ENCODE data around the gene HMOX1.
"Not testable (repeated sequence)": the region's sequence is repeated elsewhere in the genome, so short reads cannot be mapped to it uniquely, and the experiment has no call there.

The HMOX1 gene

DNA sequence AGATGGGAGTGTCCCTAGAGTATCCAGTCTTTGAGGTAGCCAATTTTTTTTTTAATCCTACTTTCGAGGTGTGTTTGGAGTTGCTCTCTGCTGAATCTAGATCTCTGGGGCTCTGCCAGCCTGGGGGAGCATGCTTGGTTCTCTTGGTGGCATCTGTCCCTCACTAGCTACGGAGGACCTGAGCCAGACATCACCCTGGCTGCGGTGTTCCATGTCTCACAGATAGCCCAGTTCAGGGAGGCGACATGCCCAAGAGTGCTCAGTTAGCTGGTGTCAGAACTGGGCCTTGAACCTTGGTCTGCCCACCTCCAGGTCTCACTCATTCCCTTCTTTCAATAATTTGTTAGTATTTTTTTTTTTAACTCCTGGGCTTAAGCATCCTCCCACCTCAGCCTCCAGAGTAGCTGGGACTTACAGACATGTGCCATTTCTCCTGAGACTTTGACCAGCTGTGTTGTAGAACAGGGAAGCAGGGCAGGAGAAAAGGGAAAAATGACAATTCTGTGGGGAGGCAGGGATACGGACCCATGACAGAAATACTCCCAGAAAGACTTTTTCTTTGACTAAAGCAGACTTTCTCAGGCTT, 621 bp downstream of the HMOX1 start:
- DNase-seq = no peak

DNA sequence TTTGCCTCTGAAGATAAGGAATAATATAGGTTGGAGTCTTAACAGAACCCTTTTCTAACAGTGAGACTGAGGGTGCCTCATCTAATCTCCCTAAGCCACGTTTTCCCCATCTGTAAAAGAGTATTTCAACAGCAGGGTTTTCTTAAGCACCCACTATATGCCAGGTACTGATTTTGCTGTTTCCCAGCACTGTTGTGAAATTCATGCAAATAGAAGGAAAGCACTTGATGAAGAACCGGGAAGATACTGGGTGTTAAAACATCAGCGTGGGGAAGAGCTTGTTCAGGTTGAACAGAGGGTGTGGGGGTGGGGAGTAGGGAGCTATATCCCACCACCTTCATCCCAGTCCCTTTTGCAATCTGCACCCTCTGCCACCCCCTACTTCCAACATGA, 2.8 kb downstream of the HMOX1 start:
- no peak for DNase-seq

DNA sequence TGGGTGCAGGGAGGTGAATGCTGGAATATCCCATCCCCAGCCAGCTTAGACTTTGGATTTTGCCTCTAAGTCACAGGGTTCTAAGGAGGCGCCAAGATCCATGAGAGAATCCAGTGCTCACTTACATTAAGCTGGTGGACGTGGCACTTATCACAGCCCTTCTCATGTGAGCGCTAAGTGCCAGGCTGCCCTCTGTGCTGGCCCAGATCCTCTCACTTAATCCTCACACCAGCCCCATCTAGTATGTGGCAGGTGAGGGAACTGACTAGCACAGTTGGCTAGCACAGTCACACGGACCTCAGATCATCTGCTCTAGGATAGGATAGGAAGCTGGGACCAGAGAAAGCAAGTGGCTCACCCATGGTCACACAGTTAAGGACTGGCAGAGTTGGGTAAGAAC, 3.6 kb downstream of the HMOX1 start:
- no peak for DNase-seq

DNA sequence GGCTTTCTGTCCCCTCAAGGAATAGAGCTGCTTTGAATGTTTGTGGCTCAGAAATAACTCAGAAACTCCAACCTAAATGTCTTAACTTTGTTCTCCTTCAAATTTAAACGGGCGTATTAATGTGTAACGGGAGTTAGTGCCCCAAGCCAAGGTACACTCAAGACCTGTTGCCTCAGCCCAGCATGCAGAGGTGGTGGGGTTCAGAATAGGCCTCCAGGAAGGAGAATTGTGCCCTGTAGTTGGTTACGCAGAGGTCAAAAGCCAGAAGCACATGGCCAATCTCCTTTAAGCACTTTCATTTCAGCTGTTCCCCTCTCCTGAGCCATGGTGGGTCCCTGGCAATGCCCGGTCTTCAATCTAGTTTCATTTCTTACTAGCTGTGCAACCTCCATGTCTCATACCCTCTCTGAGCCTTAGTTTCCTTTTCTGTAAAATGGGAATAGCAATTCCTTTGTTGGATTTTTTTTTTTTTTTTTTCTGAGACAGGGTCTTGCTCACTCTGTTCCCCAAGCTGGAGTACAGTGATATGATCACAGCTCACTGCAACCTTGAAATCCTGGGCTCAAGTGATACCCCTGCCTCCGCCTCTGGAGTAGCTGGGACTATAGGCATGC, 4.2 kb downstream of the HMOX1 start:
- DNase-seq = no peak

GRCh38 chr22:35386670-35387288, 5.9 kb downstream of the HMOX1 start:
- DNase-seq = no peak

DNA sequence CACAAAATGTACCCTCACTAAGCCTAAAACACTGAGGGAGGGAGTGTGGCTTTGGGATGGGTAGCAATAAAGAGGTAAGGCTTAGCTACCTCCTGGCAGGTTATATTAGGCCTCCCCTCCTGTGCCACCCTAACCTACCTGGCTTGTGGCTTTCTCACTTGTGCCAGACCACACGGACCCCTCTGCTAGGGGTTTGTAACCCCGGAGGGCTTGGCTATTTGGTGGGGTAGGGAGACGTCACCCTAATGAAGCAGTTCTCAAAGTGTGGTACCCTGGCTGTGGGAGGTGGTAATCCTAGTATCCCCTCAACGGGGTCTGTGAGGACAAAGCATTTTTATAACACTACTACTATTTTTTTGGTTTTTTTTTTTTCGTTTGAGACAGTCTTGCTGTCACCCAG, 10.0 kb downstream of the HMOX1 start:
- DNase-seq = no peak

DNA sequence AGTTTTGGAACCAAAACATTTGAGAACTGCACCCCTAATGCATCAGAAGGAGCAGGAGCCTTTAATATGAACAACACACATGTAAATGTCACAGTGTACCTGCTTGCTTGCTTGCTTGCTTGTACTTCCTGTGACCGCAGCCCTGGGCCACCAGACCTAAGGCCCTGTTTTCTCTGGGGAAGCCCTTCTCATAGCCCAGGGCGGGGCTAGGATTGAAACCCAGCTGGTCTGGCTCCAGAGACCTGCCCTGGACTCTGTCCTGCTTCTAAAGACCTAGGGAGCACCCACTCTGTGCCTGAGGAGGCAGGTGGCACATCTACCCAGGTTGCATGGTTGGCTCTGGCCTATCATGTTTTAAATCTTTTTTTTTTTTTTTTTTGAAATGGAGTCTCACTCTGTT, 11.5 kb downstream of the HMOX1 start:
- DNase-seq = no peak

- DNase-seq = no peak
Measured at GRCh38 chr22:35393116-35394010, 12.5 kb downstream of the HMOX1 start.

DNA sequence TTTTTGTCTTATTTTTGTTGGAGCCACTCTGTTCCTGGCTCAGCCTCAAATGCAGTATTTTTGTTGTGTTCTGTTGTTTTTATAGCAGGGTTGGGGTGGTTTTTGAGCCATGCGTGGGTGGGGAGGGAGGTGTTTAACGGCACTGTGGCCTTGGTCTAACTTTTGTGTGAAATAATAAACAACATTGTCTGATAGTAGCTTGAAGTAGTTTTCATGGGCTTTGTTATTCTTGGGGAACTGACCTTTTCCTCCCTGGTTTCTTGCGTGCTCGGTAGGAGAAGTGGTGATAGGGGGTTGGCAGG, 13.1 kb downstream of the HMOX1 start:
- no peak for DNase-seq

GRCh38 chr22:35394810-35395563, 14.1 kb downstream of the HMOX1 start:
- DNase-seq = no peak

DNA sequence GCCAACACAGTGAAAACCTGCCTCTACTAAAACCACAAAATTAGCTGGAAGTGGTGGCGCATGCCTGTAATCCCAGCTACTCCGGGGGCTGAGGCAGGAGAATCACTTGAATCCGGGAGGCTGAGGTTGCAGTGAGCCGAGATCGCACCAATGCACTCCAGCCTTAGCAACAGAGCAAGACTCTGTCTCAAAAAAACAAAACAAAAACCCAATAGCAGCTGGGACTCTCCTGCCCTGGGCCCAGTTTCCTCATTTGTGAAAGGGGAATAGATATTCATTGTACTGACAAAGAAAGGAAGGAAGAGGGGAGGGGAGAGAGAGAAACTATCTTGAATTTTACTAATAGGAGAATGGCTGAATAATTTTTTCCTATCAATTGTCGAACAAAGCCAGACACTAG, 15.7 kb downstream of the HMOX1 start:
- DNase-seq = not testable (repeated sequence)

DNA sequence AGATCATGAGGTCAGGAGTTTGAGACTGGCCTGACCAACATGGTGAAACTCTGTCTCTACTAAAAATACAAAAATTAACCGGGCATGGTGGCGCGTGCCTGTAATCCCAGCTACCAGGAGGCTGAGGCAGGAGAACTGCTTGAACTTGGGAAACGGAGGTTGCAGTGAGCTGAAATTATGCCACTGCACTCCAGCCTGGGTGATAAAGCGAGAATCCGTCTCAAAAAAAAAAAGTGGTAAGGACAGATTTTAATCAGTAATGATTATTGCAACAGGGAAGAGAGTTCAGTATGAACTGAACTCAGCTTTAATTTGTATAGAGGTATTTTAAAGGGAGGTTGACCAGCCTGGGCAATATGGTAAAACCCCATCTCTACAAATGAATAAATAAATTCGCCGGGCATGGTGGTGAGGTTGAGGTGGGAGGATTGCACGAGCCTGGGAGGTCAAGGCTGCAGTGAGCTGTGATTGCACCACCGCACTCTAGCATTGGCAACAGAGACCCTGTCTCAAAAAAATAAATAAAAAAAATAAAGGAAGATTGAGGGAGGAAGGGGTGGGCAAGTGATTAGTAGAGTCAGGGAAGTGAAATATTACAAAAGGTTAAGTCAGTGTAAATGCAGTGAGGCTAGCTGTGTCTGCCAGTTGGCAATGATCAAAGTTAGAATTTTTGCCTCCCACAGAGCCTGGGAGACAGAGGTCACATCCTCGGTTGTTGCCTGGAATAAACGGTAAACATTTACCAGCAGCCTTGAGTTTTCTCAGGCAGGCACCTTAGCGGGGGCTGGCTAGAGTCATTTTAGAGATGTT, 16.4 kb downstream of the HMOX1 start:
- no peak for DNase-seq

- DNase-seq = no peak
Measured at GRCh38 chr22:35398591-35398973, 17.7 kb downstream of the HMOX1 start.

DNA sequence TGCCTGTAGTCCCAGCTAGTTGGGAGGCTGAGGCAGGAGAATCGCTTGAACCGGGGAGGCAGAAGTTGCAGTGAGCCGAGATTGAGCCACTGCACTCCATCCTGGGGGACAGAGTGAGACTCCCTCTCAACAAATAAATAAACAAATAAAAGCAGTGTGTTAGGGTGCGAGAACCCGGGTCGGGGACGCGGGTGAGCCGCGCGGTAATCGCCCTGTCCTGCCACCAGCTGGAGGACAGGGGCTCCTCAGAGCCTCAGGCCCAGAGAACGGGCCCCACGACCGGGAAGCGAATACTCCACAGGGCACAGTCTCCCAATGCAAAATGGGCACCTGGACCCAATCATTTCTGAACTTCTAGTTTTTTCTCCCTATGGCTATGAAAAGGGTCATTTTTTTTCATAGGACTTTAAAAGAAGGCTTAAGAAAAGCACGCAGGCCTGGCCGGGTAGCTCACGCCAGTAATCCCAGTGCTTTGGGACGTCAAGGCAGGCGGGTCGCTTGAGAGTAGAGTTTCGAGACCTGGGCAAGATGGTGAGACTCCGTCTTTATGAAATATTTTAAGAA, 18.3 kb downstream of the HMOX1 start:
- no peak for DNase-seq

- DNase-seq = peak; percentile 97
Measured at GRCh38 chr22:35399678-35400500, 19.0 kb downstream of the HMOX1 start, which contains the start of gene MCM5. Gene MCM5, plus strand, starts transcription at chr22:35400140. Its CDS starts 299 bp downstream, at chr22:35400439.

GRCh38 chr22:35400501-35400790, 19.6 kb downstream of the HMOX1 start:
- DNase-seq = peak; percentile 14

DNA sequence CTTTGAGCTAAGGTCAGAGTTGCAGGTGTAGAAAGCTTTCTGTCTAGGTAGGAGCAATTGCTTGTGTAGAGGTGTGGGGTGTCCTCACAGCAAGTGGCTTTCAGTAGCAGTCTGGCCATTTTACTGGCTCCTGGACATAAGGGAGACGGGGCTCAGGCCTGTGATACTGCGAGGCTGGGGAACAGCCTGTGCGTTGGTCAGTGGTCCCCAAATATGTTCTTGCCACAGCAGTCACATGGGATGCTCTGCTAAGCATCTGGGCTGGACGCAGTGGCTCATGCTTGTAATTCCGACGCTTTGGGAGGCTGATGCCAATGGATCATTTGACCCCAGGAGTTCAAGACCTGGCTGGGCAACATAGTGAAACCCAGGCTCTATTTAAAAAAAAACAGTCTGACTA, 21.0 kb downstream of the HMOX1 start:
- DNase-seq = no peak

- no peak for DNase-seq
Measured at GRCh38 chr22:35403356-35403755, 22.5 kb downstream of the HMOX1 start.

DNA sequence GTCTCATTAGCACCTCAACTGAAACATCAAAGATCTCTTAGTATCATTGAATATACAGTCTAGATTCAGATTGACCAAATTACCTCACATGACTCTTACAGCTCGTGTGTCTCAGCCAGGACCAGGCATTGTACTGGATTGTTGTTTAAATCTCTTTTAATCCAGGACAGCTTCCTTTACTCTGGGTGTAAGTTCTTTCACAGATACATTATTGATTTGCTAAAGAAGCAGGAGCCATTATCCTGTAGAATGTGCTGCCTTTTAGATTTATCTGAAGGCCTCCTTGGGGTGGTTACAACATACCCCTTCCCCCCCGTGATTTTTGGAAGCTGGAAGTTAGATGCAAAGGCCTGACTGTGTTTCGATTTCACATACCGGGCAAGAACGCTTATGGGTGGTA, 23.3 kb downstream of the HMOX1 start:
- no peak for DNase-seq

- no peak for DNase-seq
Measured at GRCh38 chr22:35406443-35406842, 25.5 kb downstream of the HMOX1 start.

DNA sequence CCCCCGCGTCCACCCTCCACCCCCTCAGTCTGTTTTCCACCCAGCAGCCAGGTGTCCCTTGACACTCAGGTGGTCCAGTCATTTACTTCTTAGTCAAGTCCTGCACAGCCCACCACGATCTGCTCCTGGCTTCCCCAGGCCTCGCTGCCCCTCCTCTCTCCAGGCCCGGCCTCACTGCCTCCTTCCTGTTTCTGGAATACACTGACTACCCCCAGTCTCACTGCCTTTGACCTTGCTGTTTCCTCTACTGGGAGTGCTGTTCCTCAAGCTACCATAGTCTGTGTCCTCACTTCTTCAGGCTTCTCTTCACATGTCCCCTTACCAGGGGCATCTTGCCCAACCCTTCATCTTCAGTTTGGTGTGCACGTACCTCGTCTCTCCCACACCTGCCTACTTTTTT, 26.5 kb downstream of the HMOX1 start:
- no peak for DNase-seq

Data from NCI-H1105 treated with DMSO at 0.1 percent for 48 hours (cell line).